ENCODE data around the gene CEBPB. TPM values are rescaled to one million over a fixed set of nuclear protein-coding genes. Genes with fewer than 3 reads are reported as not detected.

CEBPB gene
- total and polyA plus RNA-seq, 4 donors = 19.7 to 61.8 (median 29.2) TPM

DNA sequence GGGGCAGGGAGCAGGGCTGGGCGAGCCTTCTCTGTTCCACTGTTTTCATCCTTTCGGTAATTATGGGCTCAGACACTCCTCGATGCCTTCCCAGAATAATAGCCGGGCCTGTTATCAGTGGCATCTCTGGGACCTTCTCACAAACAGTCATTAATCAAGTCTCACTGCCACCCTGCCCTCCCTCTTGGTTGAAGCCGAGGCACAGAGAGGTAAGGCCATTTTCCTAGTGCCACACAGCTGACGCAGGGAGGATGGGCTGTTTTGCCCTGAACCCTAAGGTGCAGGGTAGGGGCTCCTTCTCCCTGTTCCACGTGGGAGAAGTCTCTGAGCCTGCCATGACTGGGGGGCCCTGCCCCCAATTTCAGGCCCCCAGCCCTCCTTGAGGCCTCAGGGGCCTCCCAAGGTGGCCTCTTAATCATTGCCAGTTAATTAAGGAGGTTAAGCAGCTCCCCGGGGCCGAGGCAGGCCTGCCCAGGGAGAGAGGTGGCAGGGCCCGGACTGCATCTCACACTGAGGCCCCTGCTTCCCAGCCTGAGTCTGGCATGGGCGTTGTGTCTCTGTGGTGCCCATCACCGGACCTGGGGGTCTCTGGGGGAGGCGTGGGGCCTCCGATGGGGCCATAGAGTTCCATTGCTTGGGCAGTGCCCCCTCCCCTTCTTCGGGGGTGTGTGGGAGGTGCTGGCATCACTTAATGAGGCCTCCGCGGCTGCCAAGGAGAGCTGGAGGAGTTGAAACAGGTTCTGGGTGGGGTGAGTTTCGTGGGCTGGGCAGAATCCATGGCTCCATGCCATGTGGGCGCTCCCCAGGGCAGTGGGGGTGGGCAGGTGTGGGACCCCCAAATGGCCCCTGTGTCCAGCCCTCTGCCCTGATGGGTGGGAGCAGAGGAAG is 42.9 kb downstream of the CEBPB start:
- Histone ChIP-seq H3K27me3 (ENCODE audit: control insufficient read depth in 4 of 4, insufficient read depth in 4 of 4, low read length in 3 of 4) (no peaks in the 10 kb centered on the region), H3K27ac (ENCODE audit: low read depth in 1 of 2, low read length in 2 of 2) (no peak overlapping the region), H3K9ac (ENCODE audit: low read depth in 1 of 2, low read length in 2 of 2) (no peak overlapping the region), H3K36me3 (ENCODE audit: control insufficient read depth in 4 of 4, insufficient read depth in 3 of 4, low read depth in 1 of 4, low read length in 3 of 4) (no peaks in the 10 kb centered on the region), H3K4me3 (ENCODE audit: low read depth in 1 of 3, low read length in 3 of 3) (no peak overlapping the region), H3K4me1 (ENCODE audit: control insufficient read depth in 4 of 4, insufficient read depth in 4 of 4, low read length in 3 of 4) (no peaks in the 10 kb centered on the region), H3K9me3 (ENCODE audit: control insufficient read depth in 4 of 4, low read length in 3 of 4) (no peaks in the 10 kb centered on the region)
- DNase-seq (ENCODE audit: low spot score) = no peak
- WGBS = 81% methylated on average over 19 of the region's 19 CpGs
- TF ChIP-seq TAF1 (conservative IDR thresholded peaks at IDR 0.05) (no peak), NR2F2 (IDR thresholded peaks at IDR 0.05) (no peak), RAD21 (IDR thresholded peaks at IDR 0.05) (no peak), HNF4G (IDR thresholded peaks at IDR 0.05) (no peak), EGR1 (IDR thresholded peaks at IDR 0.05; ENCODE audit: low read depth in 2 of 2) (no peak), HNF4A (conservative IDR thresholded peaks at IDR 0.05) (no peak), YY1 (IDR thresholded peaks at IDR 0.05) (no peak), SP1 (IDR thresholded peaks at IDR 0.05) (no peak), FOXA2 (IDR thresholded peaks at IDR 0.05) (no peak)
- TF ChIP-seq, protein P1, sequence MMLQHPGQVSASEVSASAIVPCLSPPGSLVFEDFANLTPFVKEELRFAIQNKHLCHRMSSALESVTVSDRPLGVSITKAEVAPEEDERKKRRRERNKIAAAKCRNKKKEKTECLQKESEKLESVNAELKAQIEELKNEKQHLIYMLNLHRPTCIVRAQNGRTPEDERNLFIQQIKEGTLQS (IDR thresholded peaks at IDR 0.05) = no peak
- TF ChIP-seq, protein P2, sequence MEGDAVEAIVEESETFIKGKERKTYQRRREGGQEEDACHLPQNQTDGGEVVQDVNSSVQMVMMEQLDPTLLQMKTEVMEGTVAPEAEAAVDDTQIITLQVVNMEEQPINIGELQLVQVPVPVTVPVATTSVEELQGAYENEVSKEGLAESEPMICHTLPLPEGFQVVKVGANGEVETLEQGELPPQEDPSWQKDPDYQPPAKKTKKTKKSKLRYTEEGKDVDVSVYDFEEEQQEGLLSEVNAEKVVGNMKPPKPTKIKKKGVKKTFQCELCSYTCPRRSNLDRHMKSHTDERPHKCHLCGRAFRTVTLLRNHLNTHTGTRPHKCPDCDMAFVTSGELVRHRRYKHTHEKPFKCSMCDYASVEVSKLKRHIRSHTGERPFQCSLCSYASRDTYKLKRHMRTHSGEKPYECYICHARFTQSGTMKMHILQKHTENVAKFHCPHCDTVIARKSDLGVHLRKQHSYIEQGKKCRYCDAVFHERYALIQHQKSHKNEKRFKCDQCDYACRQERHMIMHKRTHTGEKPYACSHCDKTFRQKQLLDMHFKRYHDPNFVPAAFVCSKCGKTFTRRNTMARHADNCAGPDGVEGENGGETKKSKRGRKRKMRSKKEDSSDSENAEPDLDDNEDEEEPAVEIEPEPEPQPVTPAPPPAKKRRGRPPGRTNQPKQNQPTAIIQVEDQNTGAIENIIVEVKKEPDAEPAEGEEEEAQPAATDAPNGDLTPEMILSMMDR (IDR thresholded peaks at IDR 0.05; ENCODE audit: low read depth, low read length, missing input control) = no peak

DNA sequence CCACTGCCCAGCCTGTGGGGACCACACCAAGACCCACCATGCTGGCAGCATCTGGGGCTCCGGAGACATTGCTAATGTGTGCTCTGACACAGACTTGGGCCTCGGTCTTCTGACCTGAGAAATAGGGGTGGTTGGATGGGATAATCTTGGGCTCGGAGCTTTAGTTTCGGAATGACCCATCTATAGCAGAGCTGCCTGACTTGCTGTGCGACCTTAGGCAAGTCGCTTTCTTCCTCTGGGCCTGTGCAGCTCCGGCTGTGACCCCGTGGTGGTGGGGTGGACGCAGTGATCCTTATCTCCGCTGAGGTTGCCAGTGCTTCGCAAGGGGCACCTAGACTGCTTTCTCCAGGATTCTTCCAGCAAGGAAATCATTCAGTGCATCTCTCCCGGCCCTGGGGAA is 43.7 kb downstream of the CEBPB start:
- no peak for DNase-seq (ENCODE audit: low spot score)
- 91% methylated on average over 12 of the region's 12 CpGs for WGBS
- no peaks in the 10 kb centered on the region for H3K27me3 ChIP-seq (ENCODE audit: control insufficient read depth in 4 of 4, insufficient read depth in 4 of 4, low read length in 3 of 4)

More for the DNA sequence above, 43.7 kb downstream of the CEBPB start:
- TF ChIP-seq NR2F2 (IDR thresholded peaks at IDR 0.05) (no peak), SP1 (IDR thresholded peaks at IDR 0.05) (no peak), RXRA (IDR thresholded peaks at IDR 0.05) (no peak), RAD21 (IDR thresholded peaks at IDR 0.05) (no peak), EGR1 (IDR thresholded peaks at IDR 0.05; ENCODE audit: low read depth in 2 of 2) (no peak), YY1 (IDR thresholded peaks at IDR 0.05) (no peak), HNF4A (conservative IDR thresholded peaks at IDR 0.05) (no peak), TAF1 (conservative IDR thresholded peaks at IDR 0.05) (no peak)
- TF ChIP-seq, protein P3, sequence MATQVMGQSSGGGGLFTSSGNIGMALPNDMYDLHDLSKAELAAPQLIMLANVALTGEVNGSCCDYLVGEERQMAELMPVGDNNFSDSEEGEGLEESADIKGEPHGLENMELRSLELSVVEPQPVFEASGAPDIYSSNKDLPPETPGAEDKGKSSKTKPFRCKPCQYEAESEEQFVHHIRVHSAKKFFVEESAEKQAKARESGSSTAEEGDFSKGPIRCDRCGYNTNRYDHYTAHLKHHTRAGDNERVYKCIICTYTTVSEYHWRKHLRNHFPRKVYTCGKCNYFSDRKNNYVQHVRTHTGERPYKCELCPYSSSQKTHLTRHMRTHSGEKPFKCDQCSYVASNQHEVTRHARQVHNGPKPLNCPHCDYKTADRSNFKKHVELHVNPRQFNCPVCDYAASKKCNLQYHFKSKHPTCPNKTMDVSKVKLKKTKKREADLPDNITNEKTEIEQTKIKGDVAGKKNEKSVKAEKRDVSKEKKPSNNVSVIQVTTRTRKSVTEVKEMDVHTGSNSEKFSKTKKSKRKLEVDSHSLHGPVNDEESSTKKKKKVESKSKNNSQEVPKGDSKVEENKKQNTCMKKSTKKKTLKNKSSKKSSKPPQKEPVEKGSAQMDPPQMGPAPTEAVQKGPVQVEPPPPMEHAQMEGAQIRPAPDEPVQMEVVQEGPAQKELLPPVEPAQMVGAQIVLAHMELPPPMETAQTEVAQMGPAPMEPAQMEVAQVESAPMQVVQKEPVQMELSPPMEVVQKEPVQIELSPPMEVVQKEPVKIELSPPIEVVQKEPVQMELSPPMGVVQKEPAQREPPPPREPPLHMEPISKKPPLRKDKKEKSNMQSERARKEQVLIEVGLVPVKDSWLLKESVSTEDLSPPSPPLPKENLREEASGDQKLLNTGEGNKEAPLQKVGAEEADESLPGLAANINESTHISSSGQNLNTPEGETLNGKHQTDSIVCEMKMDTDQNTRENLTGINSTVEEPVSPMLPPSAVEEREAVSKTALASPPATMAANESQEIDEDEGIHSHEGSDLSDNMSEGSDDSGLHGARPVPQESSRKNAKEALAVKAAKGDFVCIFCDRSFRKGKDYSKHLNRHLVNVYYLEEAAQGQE (IDR thresholded peaks at IDR 0.05) = no peak
- TF ChIP-seq, protein P1 (IDR thresholded peaks at IDR 0.05) = no peak
- TF ChIP-seq, protein P2 (IDR thresholded peaks at IDR 0.05; ENCODE audit: low read depth, low read length, missing input control) = no peak
- Histone ChIP-seq H3K27ac (ENCODE audit: low read depth in 1 of 2, low read length in 2 of 2) (no peak overlapping the region), H3K9me3 (ENCODE audit: control insufficient read depth in 4 of 4, low read length in 3 of 4) (no peaks in the 10 kb centered on the region), H3K4me1 (ENCODE audit: control insufficient read depth in 4 of 4, insufficient read depth in 4 of 4, low read length in 3 of 4) (no peaks in the 10 kb centered on the region), H3K9ac (ENCODE audit: low read depth in 1 of 2, low read length in 2 of 2) (no peak overlapping the region), H3K36me3 (ENCODE audit: control insufficient read depth in 4 of 4, insufficient read depth in 3 of 4, low read depth in 1 of 4, low read length in 3 of 4) (no peaks in the 10 kb centered on the region), H3K4me3 (ENCODE audit: low read depth in 1 of 3, low read length in 3 of 3) (no peak overlapping the region)

All from liver (tissue), 9 donors.